ENCODE measurements around the gene CCDC74B. TPM values are rescaled to one million over a fixed set of nuclear protein-coding genes. Genes with fewer than 3 reads are reported as not detected.
"Not testable (repeated sequence)": the region's sequence is repeated elsewhere in the genome, so short reads cannot be mapped to it uniquely, and the experiment has no call there.

Gene CCDC74B
- total RNA-seq, 1 experiment from 2014 or later: 1.2 TPM

DNA sequence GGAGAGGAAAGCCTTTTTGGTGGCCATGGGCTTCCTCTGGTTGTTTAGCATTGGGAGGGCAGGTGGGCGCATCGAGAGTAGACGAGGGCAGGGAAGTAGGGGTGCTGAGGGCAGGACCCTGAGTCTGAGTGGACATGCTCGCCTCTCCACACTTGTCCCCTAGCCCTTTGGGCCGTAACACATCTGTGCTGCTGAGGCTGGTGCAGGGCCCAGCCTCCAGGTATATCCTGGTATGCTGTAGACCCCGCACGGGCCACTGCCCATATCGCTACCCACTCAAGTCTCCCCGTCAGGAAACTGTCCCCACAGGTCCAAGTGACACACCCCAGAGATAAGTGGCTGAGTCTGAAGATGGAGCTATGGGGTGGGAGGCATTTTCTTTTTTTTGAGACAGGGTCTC, 13.7 kb upstream of the CCDC74B start:
- no TSS peak for BruUV-seq (replicated peaks)
- Mint-ChIP-seq H3K4me1 (ENCODE audit: low read depth, unreplicated experiment) (no peaks in the 10 kb centered on the region), H3K9me3 (ENCODE audit: unreplicated experiment) (no peaks in the 10 kb centered on the region), H3K27ac (ENCODE audit: unreplicated experiment) (no peak overlapping the region), H3K27me3 (ENCODE audit: insufficient read depth, unreplicated experiment) (no peaks in the 10 kb centered on the region), H3K4me3 (ENCODE audit: unreplicated experiment) (no peak overlapping the region), H3K36me3 (ENCODE audit: insufficient read depth, unreplicated experiment) (peaks cover 65% of the 10 kb centered on the region)
- H3K4me3 ChIP-seq (ENCODE audit: low read depth, low read length): no peak overlapping the region
- CTCF ChIA-PET: no interaction called here
- no peaks in the 10 kb centered on the region for H3K4me1 ChIP-seq
- H3K36me3 ChIP-seq (ENCODE audit: control insufficient read depth, insufficient read depth, low read length): no peaks in the 10 kb centered on the region
- intact Hi-C loops (cut with micrococcal nuclease; ENCODE audit: unreplicated experiment): no loop called here
- POLR2A ChIA-PET: no interaction called here
- no peaks in the 10 kb centered on the region for H3K27me3 ChIP-seq (replicated peaks; ENCODE audit: control insufficient read depth, insufficient read depth, low read length)
- no peak for DNase-seq
- no peak for TF ChIP-seq CTCF (IDR thresholded peaks at IDR 0.05; ENCODE audit: insufficient read depth in 1 of 2, low read depth in 1 of 2, low read length in 1 of 2, severe bottlenecking in 1 of 2, unreplicated experiment in 1 of 2)
- no peaks in the 10 kb centered on the region for H3K9me3 ChIP-seq

DNA sequence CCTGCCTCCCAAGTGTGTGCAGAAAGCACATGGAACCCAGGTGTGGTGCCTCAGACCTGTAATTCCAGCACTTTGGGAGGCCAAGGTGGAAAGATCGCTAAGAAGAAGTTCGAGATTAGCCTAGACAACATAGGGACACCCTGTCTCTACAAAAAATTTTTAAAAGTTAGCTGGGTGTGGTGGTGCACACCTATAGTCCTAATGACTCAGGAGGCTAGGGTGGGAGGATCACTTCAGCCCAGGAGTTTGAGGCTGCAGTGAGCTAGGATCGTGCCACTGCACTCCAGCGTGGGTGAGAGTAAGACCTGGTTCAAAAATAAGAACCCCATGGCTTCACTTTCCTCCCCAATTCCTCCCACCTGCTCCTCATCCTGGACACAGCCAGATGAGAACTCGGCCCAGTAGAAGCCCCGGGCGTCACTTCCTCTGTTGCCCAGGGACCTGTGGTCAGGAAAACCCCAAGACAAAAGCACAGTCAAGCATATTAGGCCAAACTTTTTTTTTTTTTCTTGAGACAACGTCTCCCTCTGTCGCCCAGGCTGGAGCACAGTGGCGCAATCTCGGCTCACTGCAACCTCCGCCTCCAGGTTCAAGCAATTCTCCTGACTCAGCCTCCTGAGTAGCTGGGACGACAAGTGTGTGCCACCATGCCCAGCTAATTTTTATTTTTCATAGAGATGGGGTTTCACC, 13.1 kb upstream of the CCDC74B start:
- CTCF ChIA-PET; H3K36me3 ChIP-seq (ENCODE audit: control insufficient read depth, insufficient read depth, low read length); BruUV-seq (replicated peaks); H3K4me1 ChIP-seq; H3K9me3 ChIP-seq; H3K27me3 ChIP-seq (replicated peaks; ENCODE audit: control insufficient read depth, insufficient read depth, low read length); H3K4me3 Mint-ChIP-seq (ENCODE audit: unreplicated experiment); DNase-seq; H3K27ac Mint-ChIP-seq (ENCODE audit: unreplicated experiment); H3K4me3 ChIP-seq (ENCODE audit: low read depth, low read length); POLR2A ChIA-PET; intact Hi-C loops (cut with micrococcal nuclease; ENCODE audit: unreplicated experiment); H3K9me3 Mint-ChIP-seq (ENCODE audit: unreplicated experiment); H3K27me3 Mint-ChIP-seq (ENCODE audit: insufficient read depth, unreplicated experiment); H3K4me1 Mint-ChIP-seq (ENCODE audit: low read depth, unreplicated experiment): not testable (repeated sequence)
- H3K36me3 Mint-ChIP-seq (ENCODE audit: insufficient read depth, unreplicated experiment): peaks cover 66% of the 10 kb centered on the region

- intact Hi-C loops (cut with micrococcal nuclease; ENCODE audit: unreplicated experiment); POLR2A ChIA-PET: not testable (repeated sequence)
- H3K36me3 Mint-ChIP-seq (ENCODE audit: insufficient read depth, unreplicated experiment): peaks cover 66% of the 10 kb centered on the region
Measured at GRCh38 chr2:130157354-130157753, 12.4 kb upstream of the CCDC74B start.

DNA sequence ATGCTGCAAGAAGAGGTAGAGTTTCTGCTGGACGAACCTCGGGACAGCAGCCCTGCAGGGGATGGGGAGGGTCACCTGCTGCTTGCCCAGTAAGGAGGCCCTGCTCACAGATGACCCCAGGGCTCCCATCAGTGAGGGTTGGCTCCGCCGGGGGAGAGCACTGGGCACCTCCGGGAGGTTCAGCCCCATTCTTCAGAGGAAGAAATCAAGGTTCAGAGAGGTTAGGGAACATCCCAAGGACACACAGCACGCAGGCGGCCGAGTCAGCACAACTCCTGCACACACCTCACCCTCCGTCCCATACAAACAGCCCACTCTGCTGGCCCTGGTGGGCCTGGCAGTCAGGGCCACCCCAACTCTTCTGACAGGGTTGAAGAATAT, 11.7 kb upstream of the CCDC74B start:
- peaks cover 67% of the 10 kb centered on the region for H3K36me3 Mint-ChIP-seq (ENCODE audit: insufficient read depth, unreplicated experiment)
- no peaks in the 10 kb centered on the region for H3K27me3 Mint-ChIP-seq (ENCODE audit: insufficient read depth, unreplicated experiment)
- H3K4me1 Mint-ChIP-seq (ENCODE audit: low read depth, unreplicated experiment): no peaks in the 10 kb centered on the region
- H3K27me3 ChIP-seq (replicated peaks; ENCODE audit: control insufficient read depth, insufficient read depth, low read length): no peaks in the 10 kb centered on the region
- no peak for DNase-seq
- intact Hi-C loops (cut with micrococcal nuclease; ENCODE audit: unreplicated experiment): loop anchor here (1.0 kb wide), 2 partner anchors 25 to 176 kb away; partner anchors contain the start of gene SMPD4
- CTCF ChIA-PET: interaction anchor here (1.4 kb wide), 1 partner anchor 176 kb away, joined by 7 read pairs; no protein-coding TSS in a partner anchor
- no peaks in the 10 kb centered on the region for H3K36me3 ChIP-seq (ENCODE audit: control insufficient read depth, insufficient read depth, low read length)
- no TSS peak for BruUV-seq (replicated peaks)
- POLR2A ChIA-PET: no interaction called here
- H3K9me3 ChIP-seq: no peaks in the 10 kb centered on the region
- H3K27ac Mint-ChIP-seq (ENCODE audit: unreplicated experiment): no peak overlapping the region
- H3K4me3 Mint-ChIP-seq (ENCODE audit: unreplicated experiment): no peak overlapping the region
- no peaks in the 10 kb centered on the region for H3K9me3 Mint-ChIP-seq (ENCODE audit: unreplicated experiment)
- no peak for TF ChIP-seq CTCF (IDR thresholded peaks at IDR 0.05; ENCODE audit: insufficient read depth in 1 of 2, low read depth in 1 of 2, low read length in 1 of 2, severe bottlenecking in 1 of 2, unreplicated experiment in 1 of 2)
- no peaks in the 10 kb centered on the region for H3K4me1 ChIP-seq
- no peak overlapping the region for H3K4me3 ChIP-seq (ENCODE audit: low read depth, low read length)

More at GRCh38 chr2:130157354-130157753, 12.4 kb upstream of the CCDC74B start:
- BruUV-seq (replicated peaks); H3K9me3 ChIP-seq; H3K4me1 ChIP-seq; H3K4me1 Mint-ChIP-seq (ENCODE audit: low read depth, unreplicated experiment); H3K27me3 ChIP-seq (replicated peaks; ENCODE audit: control insufficient read depth, insufficient read depth, low read length); CTCF ChIA-PET; H3K4me3 Mint-ChIP-seq (ENCODE audit: unreplicated experiment); H3K27ac Mint-ChIP-seq (ENCODE audit: unreplicated experiment); H3K36me3 ChIP-seq (ENCODE audit: control insufficient read depth, insufficient read depth, low read length); H3K27me3 Mint-ChIP-seq (ENCODE audit: insufficient read depth, unreplicated experiment); H3K4me3 ChIP-seq (ENCODE audit: low read depth, low read length); H3K9me3 Mint-ChIP-seq (ENCODE audit: unreplicated experiment); DNase-seq: not testable (repeated sequence)

Measured in Caco-2 (cell line).